Muscle of leg (tissue), 11 donors: ENCODE results near the gene CELA2A. TPM values are rescaled to one million over a fixed set of nuclear protein-coding genes. Genes with fewer than 3 reads are reported as not detected.

Experiments
- DNase-seq: peaks from one replicate; pipeline ENCODE4 v3.0.0; 2013
- H3K27ac ChIP-seq: one replicate; pipeline ENCODE4 v1.5.1; 2013; ENCODE audit warnings: mild to moderate bottlenecking, low read length, control low read depth
- H3K27me3 ChIP-seq: one replicate; pipeline ENCODE4 v1.6.1; 2013; ENCODE audit warnings: low read length; ENCODE audit not compliant: control insufficient read depth, insufficient read depth
- H3K36me3 ChIP-seq: one replicate; pipeline ENCODE4 v1.6.1; 2013; ENCODE audit warnings: low read length; ENCODE audit not compliant: control insufficient read depth, insufficient read depth
- H3K4me1 ChIP-seq: one replicate; pipeline ENCODE4 v1.6.1; 2013; ENCODE audit warnings: low read length; ENCODE audit not compliant: control insufficient read depth, insufficient read depth
- H3K4me3 ChIP-seq: one replicate; pipeline ENCODE4 v1.5.1; 2013; ENCODE audit warnings: low read length, control low read depth
- H3K9me3 ChIP-seq: replicated peaks from 2 replicates; pipeline ENCODE4 v1.6.1; 2013; ENCODE audit warnings: low read depth, low read length; ENCODE audit not compliant: control insufficient read depth
- WGBS: methylation state at CpG from one replicate; pipeline ENCODE4 v1.1.5; 2013; ENCODE audit warnings: missing lambda C conversion rate; ENCODE audit not compliant: insufficient coverage; 5-methylcytosine and 5-hydroxymethylcytosine counted together
- polyA plus RNA-seq, 8 donors: library from polyadenylated mRNA; unstranded; fragments of 120-200 nt; gene quantifications; one replicate each; pipeline versions ENCODE4 v1.2.1 to v1.2.3, GENCODE V29; 2013; ENCODE audit warnings: inconsistent platforms in 1 of 8, low replicate concordance in 1 of 8; ENCODE audit not compliant: insufficient read length in 8 of 8, insufficient read depth in 1 of 8
- total RNA-seq: library from RNA; stranded (reverse); fragments of 120-200 nt; gene quantifications from one replicate; pipeline ENCODE4 v1.2.4, GENCODE V29; 2013

Gene CELA2A
- total and polyA plus RNA-seq, 9 donors: 0.13 to 0.40 (median 0.38) TPM; not detected in 5

DNA sequence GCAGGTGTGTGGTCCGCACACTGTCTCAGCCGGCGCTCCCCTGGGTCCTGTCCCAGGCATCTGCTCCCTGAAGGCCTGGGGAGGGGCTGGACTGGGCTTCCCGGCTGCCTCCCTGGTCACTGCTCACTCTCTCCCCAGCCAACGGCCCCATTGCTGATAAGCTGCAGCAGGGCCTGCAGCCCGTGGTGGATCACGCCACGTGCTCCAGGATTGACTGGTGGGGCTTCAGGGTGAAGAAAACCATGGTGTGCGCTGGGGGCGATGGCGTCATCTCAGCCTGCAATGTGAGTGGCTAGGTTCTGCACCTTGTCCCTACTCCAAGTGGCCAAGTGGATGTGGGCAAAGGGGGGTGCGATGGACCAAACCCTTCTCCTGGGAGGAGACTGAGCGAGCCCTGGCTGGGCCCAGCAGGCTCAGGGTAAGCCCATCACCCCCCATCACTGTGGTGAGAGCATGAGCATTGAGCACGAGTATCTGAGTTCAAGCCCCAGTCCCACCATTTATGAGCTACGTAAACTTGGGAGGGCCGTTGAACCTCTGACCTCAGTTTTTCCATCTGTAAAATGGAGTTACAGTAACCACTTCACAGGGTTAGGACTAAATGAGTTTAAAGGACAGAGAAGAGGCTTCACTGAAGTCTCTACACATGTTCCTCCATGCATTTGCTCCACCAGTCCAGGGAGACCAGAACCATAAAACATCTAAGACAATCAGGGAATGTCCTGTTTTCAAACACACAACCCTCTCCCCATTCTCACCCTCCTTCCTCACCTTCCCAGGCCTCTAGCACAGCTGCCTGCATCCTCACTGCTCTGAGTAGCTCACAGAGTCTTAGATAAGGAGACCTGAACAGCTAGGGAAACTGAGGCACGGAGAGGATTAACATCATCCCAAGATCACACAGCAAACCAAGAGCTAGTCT is 11.8 kb upstream of the CELA2A start:
- H3K4me3 ChIP-seq: no peak overlapping the region
- no peaks in the 10 kb centered on the region for H3K9me3 ChIP-seq
- H3K36me3 ChIP-seq: no peaks in the 10 kb centered on the region
- WGBS: 55% methylated on average over 8 of the region's 17 CpGs
- H3K4me1 ChIP-seq: peaks cover 4% of the 10 kb centered on the region
- H3K27ac ChIP-seq: no peak overlapping the region
- peaks cover 4% of the 10 kb centered on the region for H3K27me3 ChIP-seq
- DNase-seq: no peak

DNA sequence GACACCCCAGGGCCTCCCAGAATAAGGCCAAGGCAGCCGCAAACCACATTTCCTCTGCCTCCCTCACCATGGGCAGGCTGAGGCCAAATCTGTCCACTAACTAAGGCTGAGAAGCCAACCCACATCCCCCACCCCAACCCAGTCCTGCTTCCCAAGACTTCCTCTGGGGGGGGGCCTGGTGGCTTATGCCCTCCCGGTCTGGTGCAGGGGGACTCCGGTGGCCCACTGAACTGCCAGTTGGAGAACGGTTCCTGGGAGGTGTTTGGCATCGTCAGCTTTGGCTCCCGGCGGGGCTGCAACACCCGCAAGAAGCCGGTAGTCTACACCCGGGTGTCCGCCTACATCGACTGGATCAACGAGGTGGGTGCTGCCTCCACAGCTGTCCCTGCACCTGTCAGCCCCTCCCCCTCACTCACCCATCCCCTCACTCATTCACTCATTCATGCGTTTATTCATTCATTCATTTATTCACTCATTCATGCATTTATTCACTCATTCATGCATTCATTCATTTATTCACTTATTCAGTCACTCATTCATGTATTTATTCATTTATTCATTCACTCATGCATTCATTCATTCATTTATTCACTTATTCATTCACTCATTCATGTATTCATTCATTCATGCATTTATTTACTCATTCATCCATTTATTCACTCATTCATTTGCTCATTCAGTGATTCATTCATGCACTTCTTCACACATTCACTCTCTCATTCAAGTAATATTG is 11.0 kb upstream of the CELA2A start:
- WGBS: 76% methylated on average over 14 of the region's 14 CpGs
- no peak overlapping the region for H3K4me3 ChIP-seq
- no peak for DNase-seq

DNA sequence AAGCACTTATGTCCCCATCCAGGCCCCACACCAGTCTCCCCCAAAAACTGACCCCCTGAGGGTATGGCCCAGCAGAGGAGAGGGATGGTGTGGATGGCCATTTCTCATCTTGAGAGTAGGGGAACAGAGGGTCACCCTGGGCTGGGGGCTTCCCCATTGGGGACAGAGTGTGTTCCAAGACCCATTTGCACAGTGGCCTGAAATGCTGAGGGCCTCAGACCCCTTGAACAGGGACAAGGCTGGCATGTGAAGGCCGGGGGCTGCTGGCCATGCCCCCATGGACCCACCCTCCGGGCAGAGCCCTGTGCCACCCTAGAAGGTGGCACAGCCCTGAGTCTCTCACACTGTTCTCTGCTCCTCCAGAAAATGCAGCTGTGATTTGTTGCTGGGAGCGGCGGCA is 10.3 kb upstream of the CELA2A start:
- no peak overlapping the region for H3K27ac ChIP-seq
- 83% methylated on average over 2 of the region's 4 CpGs for WGBS
- H3K4me1 ChIP-seq: peaks cover 4% of the 10 kb centered on the region
- no peaks in the 10 kb centered on the region for H3K9me3 ChIP-seq
- no peaks in the 10 kb centered on the region for H3K36me3 ChIP-seq
- peaks cover 4% of the 10 kb centered on the region for H3K27me3 ChIP-seq
- H3K4me3 ChIP-seq: no peak overlapping the region
- DNase-seq: no peak

More for the DNA sequence above, 11.0 kb upstream of the CELA2A start:
- no peak overlapping the region for H3K27ac ChIP-seq
- H3K9me3 ChIP-seq: no peaks in the 10 kb centered on the region
- H3K27me3 ChIP-seq: peaks cover 4% of the 10 kb centered on the region
- peaks cover 4% of the 10 kb centered on the region for H3K4me1 ChIP-seq
- no peaks in the 10 kb centered on the region for H3K36me3 ChIP-seq

DNA sequence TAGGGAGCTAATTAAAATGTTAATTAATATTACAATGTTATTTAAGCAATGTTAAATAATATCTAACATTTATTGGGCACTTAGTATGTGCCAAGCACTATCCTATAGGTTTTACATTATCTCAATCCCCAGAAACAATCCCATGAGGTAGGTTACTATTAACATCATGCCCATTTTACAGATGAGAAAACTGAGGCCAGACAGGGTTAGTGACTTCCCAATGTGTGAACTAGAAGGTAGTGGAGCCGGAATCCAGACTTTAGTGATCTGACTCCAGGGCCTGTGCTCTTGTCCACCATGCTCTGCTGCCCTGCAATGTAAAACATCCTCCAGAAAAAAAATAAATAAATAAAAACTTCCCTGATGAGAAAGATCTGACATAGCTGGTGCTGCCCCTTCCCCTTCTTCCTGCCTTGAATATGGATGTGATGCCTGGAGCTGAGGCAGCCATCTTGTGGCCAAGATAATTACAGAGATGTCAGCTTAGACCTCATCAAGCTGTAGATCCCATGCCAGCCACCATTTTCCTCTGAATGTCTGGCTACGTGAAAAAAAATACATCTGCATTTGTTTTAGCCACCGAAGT is 7.6 kb upstream of the CELA2A start:
- Histone ChIP-seq H3K27me3 (peaks cover 4% of the 10 kb centered on the region), H3K4me3 (no peak overlapping the region), H3K36me3 (no peaks in the 10 kb centered on the region), H3K9me3 (peaks cover 2% of the 10 kb centered on the region), H3K4me1 (peaks cover 4% of the 10 kb centered on the region), H3K27ac (no peak overlapping the region)
- no peak for DNase-seq
- WGBS: 55% methylated on average over 2 of the region's 3 CpGs

DNA sequence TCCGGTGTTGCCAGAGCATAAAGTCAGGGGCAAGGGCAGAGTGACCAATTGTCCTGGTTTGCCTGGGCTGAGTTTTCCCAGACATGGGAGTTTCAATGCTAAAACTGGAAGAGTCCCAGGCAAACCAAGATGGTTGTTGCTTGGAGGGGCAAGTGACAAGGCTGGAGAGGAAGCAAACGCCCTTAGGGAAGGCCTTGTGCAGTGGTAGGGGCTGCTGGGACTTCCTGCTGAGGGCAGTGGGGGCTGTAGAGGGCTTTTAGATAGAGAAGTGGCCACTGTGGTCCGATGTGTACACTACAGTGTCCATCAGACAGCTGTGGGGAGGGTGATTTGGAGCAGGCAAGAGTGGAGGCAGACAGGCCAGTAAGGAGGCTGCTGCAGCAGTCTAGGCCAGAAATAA is 7.0 kb upstream of the CELA2A start:
- no peak for DNase-seq
- Histone ChIP-seq H3K36me3 (no peaks in the 10 kb centered on the region), H3K27me3 (peaks cover 4% of the 10 kb centered on the region), H3K9me3 (peaks cover 2% of the 10 kb centered on the region), H3K27ac (no peak overlapping the region), H3K4me1 (peaks cover 1% of the 10 kb centered on the region), H3K4me3 (no peak overlapping the region)
- 64% methylated on average over 3 of the region's 3 CpGs for WGBS

DNA sequence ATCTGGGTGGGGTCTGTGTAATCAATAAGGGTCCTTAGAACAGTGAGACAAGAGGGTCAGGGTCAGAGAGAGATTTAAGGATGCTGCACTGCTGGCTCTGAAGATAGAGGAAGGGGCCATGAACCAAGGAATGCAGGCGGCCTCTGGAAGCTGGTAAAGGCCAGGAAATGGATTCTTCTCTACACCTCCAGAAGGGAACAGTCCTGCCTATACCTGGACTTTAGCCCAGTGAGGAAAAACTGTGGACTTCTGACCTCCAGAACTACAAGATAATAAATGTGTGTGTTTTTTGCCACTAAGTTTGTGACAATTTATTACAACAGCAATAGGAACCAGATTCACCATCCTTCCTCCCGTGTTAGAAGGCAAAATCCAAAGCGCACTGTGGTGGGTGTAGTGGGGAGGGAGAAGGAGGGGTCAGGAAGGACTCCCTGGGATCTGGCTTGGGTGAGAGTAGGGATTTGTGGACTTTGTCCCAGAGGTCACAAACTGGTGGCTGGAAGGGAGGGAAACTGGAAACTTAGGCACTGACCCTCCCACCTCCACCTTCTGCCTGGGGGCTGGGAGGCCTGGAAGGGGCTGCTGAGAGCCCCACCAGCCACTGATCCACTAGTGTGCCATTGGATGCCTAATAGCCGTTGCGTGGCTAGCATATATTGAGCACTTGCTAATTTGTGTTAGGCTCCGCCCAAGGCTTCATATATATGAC is 5.4 kb upstream of the CELA2A start:
- Histone ChIP-seq H3K36me3 (no peaks in the 10 kb centered on the region), H3K4me3 (no peak overlapping the region), H3K27me3 (peaks cover 4% of the 10 kb centered on the region), H3K4me1 (no peaks in the 10 kb centered on the region), H3K9me3 (peaks cover 2% of the 10 kb centered on the region), H3K27ac (no peak overlapping the region)
- DNase-seq: no peak
- 98% methylated on average over 4 of the region's 6 CpGs for WGBS

DNA sequence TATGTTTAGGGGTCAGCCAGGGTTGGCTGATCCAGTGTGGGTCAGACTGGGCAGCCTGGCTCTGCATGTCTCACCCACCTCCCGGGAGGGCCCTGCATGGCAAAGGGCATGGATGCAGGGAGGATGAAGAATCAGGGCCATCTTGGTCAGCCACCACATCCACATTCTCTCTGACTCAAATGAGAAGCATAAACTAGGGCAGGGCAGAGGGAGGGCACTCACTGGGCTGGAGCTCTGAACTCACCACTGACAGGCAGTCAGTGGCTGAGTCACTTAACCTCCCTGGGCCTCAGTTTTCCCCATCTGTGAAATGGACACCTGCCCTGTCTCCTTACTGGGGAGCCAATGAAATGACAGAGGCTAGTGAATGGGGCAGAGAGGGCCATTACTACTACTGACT is 4.3 kb upstream of the CELA2A start:
- Histone ChIP-seq H3K27ac (no peak overlapping the region), H3K36me3 (no peaks in the 10 kb centered on the region), H3K27me3 (no peaks in the 10 kb centered on the region), H3K9me3 (peaks cover 2% of the 10 kb centered on the region), H3K4me1 (no peaks in the 10 kb centered on the region), H3K4me3 (no peak overlapping the region)
- WGBS: no CpG with 5 or more reads among the region's 1 CpG
- DNase-seq: no peak

DNA sequence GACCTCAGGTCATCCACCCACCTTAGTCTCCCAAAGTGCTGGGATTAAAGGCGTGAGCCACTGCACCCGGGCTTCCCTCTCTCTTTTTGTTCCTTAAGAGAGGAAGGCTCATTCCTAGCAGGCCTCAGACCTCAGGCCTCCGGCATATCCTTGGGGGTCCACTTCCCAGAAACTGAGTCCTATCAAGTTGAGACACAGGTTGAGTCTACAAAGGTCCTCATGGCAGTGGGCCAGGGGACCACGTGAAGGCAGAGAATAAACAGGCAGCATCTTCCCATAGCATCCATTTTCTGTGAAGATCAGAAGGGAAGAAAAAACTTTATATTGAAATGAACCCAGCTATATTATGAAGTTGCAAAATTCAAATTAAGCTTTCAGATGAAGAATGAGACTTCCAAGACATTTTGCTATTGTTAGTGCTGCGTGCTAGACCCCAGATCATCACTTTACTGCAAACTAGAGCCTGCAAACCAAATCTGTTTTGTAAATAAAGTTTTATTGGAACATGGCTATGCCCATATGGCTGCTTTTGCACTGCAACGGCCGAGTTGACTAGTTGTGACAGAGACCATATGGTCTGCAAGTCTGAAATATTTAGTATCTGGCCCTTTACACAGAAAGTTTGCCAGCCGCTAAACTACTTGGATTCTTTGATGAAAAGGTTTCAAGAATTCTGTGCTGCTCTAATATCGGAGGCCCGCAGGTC is 3.5 kb upstream of the CELA2A start:
- Histone ChIP-seq H3K27ac (no peak overlapping the region), H3K9me3 (peaks cover 2% of the 10 kb centered on the region), H3K27me3 (no peaks in the 10 kb centered on the region), H3K4me3 (no peak overlapping the region), H3K4me1 (no peaks in the 10 kb centered on the region), H3K36me3 (no peaks in the 10 kb centered on the region)
- no peak for DNase-seq
- WGBS: 50% methylated on average over 7 of the region's 10 CpGs

DNA sequence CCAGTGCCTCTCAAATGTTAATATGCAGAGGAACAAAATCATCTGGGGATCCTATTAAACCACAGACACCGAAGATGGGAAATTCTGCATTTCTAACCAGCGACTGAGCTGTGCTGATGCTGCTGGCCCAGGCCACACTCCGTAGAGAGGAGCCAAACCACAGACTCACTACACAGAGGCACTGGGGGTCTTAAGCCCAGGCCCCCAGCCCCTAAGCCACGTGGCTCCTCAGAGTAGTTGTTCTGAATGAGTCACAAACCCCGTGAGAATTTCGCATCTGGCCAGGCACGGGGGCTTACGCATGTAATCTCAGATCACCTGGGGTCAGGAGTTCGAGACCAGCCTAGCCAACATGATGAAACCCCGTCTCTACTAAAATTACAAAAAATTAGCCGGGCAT is 2.8 kb upstream of the CELA2A start:
- Histone ChIP-seq H3K4me1 (no peaks in the 10 kb centered on the region), H3K27ac (no peak overlapping the region), H3K4me3 (no peak overlapping the region), H3K9me3 (peaks cover 2% of the 10 kb centered on the region), H3K36me3 (no peaks in the 10 kb centered on the region), H3K27me3 (no peaks in the 10 kb centered on the region)
- WGBS: 45% methylated on average over 10 of the region's 11 CpGs
- no peak for DNase-seq
